ENCODE data around the gene RAN. TPM values are rescaled to one million over a fixed set of nuclear protein-coding genes. Genes with fewer than 3 reads are reported as not detected.

Gene RAN
- 897 and 1,159 TPM in 2 replicates for total RNA-seq (2014; rRNA removed; shearing (Covaris generic); ENCODE audit: low replicate concordance)

GRCh38 chr12:130871286-130872178, at the start of gene RAN:
Gene RAN, plus strand, starts transcription at chr12:130872066. Its CDS starts 528 bp downstream, at chr12:130872594.
- peaks cover 35% of the 10 kb centered on the region for H3K4me1 ChIP-seq (ENCODE audit: low read length)
- H3K36me3 ChIP-seq (ENCODE audit: insufficient read depth, low read length) = peaks cover 41% of the 10 kb centered on the region
- peaks cover 15% of the 10 kb centered on the region for H3K79me2 ChIP-seq (ENCODE audit: low read length)
- H3K27me3 ChIP-seq (ENCODE audit: low read length) = no peaks in the 10 kb centered on the region
- H3K9me2 ChIP-seq (replicated peaks; ENCODE audit: insufficient read depth, low read length) = no peaks in the 10 kb centered on the region
- peak within 1 kb of the TSS; percentile 93 for H3K4me3 ChIP-seq (ENCODE audit: low read length)
- peaks cover 23% of the 10 kb centered on the region for H4K20me1 ChIP-seq (ENCODE audit: insufficient read depth, low read depth, low read length)
- H3K27ac ChIP-seq (ENCODE audit: low read length) = peak within 1 kb of the TSS; percentile 87
- DNase-seq = peak; percentile 97
- H3K9ac ChIP-seq (ENCODE audit: low read length) = peak within 1 kb of the TSS; percentile 99
- 0 out of 2 replicates have a peak within 1 kb of the TSS, but pooled peaks have one; percentile 78 for H2AFZ ChIP-seq (ENCODE audit: low read length)
- H3K9me3 ChIP-seq (ENCODE audit: low read length) = no peaks in the 10 kb centered on the region
- peak within 1 kb of the TSS; percentile 93 for H3K4me2 ChIP-seq (ENCODE audit: low read depth, low read length, poor library complexity, severe bottlenecking)

- DNase-seq = no peak
Measured at GRCh38 chr12:130825771-130826150, 46.1 kb upstream of the RAN start.

DNA sequence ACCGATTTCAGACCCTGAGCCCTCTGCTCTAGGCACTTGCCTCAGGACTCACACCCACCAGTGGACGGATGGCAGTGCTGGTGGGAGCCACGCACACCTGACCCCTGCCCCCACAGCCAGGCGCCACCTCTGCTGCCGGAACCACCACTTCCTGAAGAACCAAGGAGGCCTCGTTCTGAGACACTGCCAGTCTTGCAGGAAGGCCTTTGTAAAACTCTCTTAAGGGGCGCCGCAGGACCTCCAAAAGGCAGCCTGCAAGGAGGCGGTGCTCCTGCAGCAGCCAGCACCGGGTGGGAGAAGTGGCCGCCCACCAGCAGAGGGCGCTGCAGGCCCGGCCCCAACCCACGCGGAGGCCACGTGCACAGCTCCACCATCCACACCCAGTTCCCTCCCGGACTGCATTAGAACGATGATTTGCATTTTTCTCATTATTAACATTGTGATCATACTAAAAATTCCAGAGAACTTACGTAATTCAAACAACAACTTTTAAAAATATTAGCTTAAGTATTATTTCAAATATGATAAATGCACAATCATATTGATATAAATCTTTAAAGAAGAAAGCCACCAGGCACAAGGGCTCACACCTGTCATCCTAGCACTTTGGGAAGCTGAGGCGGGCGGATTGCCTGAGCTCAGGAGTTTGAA, 45.6 kb upstream of the RAN start:
- Histone ChIP-seq H3K9me2 (replicated peaks; ENCODE audit: insufficient read depth, low read length) (no peaks in the 10 kb centered on the region), H3K27me3 (ENCODE audit: low read length) (no peaks in the 10 kb centered on the region), H3K4me3 (ENCODE audit: low read length) (no peak overlapping the region), H3K36me3 (ENCODE audit: insufficient read depth, low read length) (peaks cover 6% of the 10 kb centered on the region; the same call in 1 of the 2 replicates), H4K20me1 (ENCODE audit: insufficient read depth, low read depth, low read length) (no peaks in the 10 kb centered on the region), H3K4me1 (ENCODE audit: low read length) (peaks cover 10% of the 10 kb centered on the region), H3K9ac (ENCODE audit: low read length) (no peak overlapping the region), H3K9me3 (ENCODE audit: low read length) (no peaks in the 10 kb centered on the region), H3K4me2 (ENCODE audit: low read depth, low read length, poor library complexity, severe bottlenecking) (no peak overlapping the region), H2AFZ (ENCODE audit: low read length) (no peak overlapping the region), H3K27ac (ENCODE audit: low read length) (no peak overlapping the region), H3K79me2 (ENCODE audit: low read length) (peaks cover 52% of the 10 kb centered on the region)
- DNase-seq = peak; percentile 79

More at GRCh38 chr12:130825771-130826150, 46.1 kb upstream of the RAN start:
- Histone ChIP-seq H3K4me1 (ENCODE audit: low read length) (peaks cover 6% of the 10 kb centered on the region), H4K20me1 (ENCODE audit: insufficient read depth, low read depth, low read length) (no peaks in the 10 kb centered on the region), H3K9me2 (replicated peaks; ENCODE audit: insufficient read depth, low read length) (no peaks in the 10 kb centered on the region), H3K36me3 (ENCODE audit: insufficient read depth, low read length) (peaks cover 6% of the 10 kb centered on the region; the same call in 1 of the 2 replicates), H3K4me3 (ENCODE audit: low read length) (no peak overlapping the region), H2AFZ (ENCODE audit: low read length) (no peak overlapping the region), H3K9ac (ENCODE audit: low read length) (no peak overlapping the region), H3K27ac (ENCODE audit: low read length) (no peak overlapping the region), H3K27me3 (ENCODE audit: low read length) (no peaks in the 10 kb centered on the region), H3K9me3 (ENCODE audit: low read length) (no peaks in the 10 kb centered on the region), H3K79me2 (ENCODE audit: low read length) (peaks cover 46% of the 10 kb centered on the region), H3K4me2 (ENCODE audit: low read depth, low read length, poor library complexity, severe bottlenecking) (no peak overlapping the region)

- Histone ChIP-seq H3K79me2 (ENCODE audit: low read length) (peaks cover 62% of the 10 kb centered on the region), H3K4me2 (ENCODE audit: low read depth, low read length, poor library complexity, severe bottlenecking) (no peak overlapping the region), H2AFZ (ENCODE audit: low read length) (no peak overlapping the region)
Measured at GRCh38 chr12:130827432-130827831, 44.4 kb upstream of the RAN start.

DNA sequence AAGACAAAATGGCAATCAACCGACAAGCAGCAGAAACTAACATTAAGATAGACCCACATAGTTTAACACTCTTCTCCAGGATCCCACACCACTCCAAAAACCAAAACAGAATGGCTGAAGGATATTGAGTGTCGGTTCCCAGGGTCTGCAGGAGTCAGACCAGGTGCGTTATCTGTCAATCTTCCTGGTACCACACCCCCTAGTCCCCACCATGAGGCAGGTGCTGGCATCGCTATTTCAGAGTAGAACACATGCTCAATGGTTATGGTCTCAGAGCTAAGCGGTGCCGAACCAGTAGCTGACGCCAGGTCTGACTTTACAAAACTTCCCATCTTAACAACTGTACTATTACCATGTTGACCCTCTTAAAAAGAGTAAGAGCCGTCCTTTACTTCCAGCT, 43.0 kb upstream of the RAN start:
- Histone ChIP-seq H3K36me3 (ENCODE audit: insufficient read depth, low read length) (no peaks in the 10 kb centered on the region), H3K27me3 (ENCODE audit: low read length) (no peaks in the 10 kb centered on the region), H3K27ac (ENCODE audit: low read length) (no peak overlapping the region), H3K79me2 (ENCODE audit: low read length) (peaks cover 76% of the 10 kb centered on the region), H3K4me2 (ENCODE audit: low read depth, low read length, poor library complexity, severe bottlenecking) (no peak overlapping the region), H2AFZ (ENCODE audit: low read length) (no peak overlapping the region), H4K20me1 (ENCODE audit: insufficient read depth, low read depth, low read length) (no peaks in the 10 kb centered on the region), H3K4me3 (ENCODE audit: low read length) (no peak overlapping the region), H3K4me1 (ENCODE audit: low read length) (peaks cover 14% of the 10 kb centered on the region), H3K9ac (ENCODE audit: low read length) (no peak overlapping the region), H3K9me2 (replicated peaks; ENCODE audit: insufficient read depth, low read length) (no peaks in the 10 kb centered on the region), H3K9me3 (ENCODE audit: low read length) (no peaks in the 10 kb centered on the region)
- DNase-seq = no peak

More at GRCh38 chr12:130827432-130827831, 44.4 kb upstream of the RAN start:
- Histone ChIP-seq H4K20me1 (ENCODE audit: insufficient read depth, low read depth, low read length) (no peaks in the 10 kb centered on the region), H3K9me3 (ENCODE audit: low read length) (no peaks in the 10 kb centered on the region), H3K27me3 (ENCODE audit: low read length) (no peaks in the 10 kb centered on the region), H3K4me1 (ENCODE audit: low read length) (peaks cover 14% of the 10 kb centered on the region), H3K36me3 (ENCODE audit: insufficient read depth, low read length) (peaks cover 6% of the 10 kb centered on the region; the same call in 1 of the 2 replicates), H3K9me2 (replicated peaks; ENCODE audit: insufficient read depth, low read length) (no peaks in the 10 kb centered on the region), H3K4me3 (ENCODE audit: low read length) (no peak overlapping the region), H3K27ac (ENCODE audit: low read length) (no peak overlapping the region), H3K9ac (ENCODE audit: low read length) (no peak overlapping the region)
- DNase-seq = no peak

- no peak overlapping the region for H3K27ac ChIP-seq (ENCODE audit: low read length)
- H3K36me3 ChIP-seq (ENCODE audit: insufficient read depth, low read length) = no peaks in the 10 kb centered on the region
- H3K9ac ChIP-seq (ENCODE audit: low read length) = no peak overlapping the region
- H3K4me3 ChIP-seq (ENCODE audit: low read length) = no peak overlapping the region
- no peaks in the 10 kb centered on the region for H3K27me3 ChIP-seq (ENCODE audit: low read length)
- no peaks in the 10 kb centered on the region for H3K9me3 ChIP-seq (ENCODE audit: low read length)
- peaks cover 81% of the 10 kb centered on the region for H3K79me2 ChIP-seq (ENCODE audit: low read length)
- no peak overlapping the region for H3K4me2 ChIP-seq (ENCODE audit: low read depth, low read length, poor library complexity, severe bottlenecking)
- H2AFZ ChIP-seq (ENCODE audit: low read length) = no peak overlapping the region
- H4K20me1 ChIP-seq (ENCODE audit: insufficient read depth, low read depth, low read length) = no peaks in the 10 kb centered on the region
- H3K4me1 ChIP-seq (ENCODE audit: low read length) = peaks cover 14% of the 10 kb centered on the region
- no peak for DNase-seq
- no peaks in the 10 kb centered on the region for H3K9me2 ChIP-seq (replicated peaks; ENCODE audit: insufficient read depth, low read length)
Measured at GRCh38 chr12:130829391-130830245, 42.2 kb upstream of the RAN start.

DNA sequence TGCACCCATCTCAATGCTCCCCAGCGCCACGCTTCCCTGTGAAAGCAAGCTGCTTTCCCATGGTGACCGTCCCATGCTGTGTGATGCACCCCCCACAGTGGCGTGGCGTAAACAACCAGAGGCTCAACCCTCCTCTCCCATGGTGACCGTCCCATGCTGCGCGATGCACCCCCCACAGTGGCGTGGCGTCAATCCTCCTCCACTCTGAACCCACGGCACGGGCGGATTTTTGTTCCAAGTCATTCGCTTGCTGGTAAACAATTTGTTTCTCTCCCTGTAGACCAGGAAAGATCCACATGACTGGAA, 41.7 kb upstream of the RAN start:
- Histone ChIP-seq H2AFZ (ENCODE audit: low read length) (no peak overlapping the region), H3K36me3 (ENCODE audit: insufficient read depth, low read length) (no peaks in the 10 kb centered on the region), H3K9me3 (ENCODE audit: low read length) (no peaks in the 10 kb centered on the region), H3K27me3 (ENCODE audit: low read length) (no peaks in the 10 kb centered on the region), H3K4me2 (ENCODE audit: low read depth, low read length, poor library complexity, severe bottlenecking) (no peak overlapping the region), H3K9ac (ENCODE audit: low read length) (no peak overlapping the region), H3K9me2 (replicated peaks; ENCODE audit: insufficient read depth, low read length) (no peaks in the 10 kb centered on the region), H3K4me3 (ENCODE audit: low read length) (no peak overlapping the region), H3K4me1 (ENCODE audit: low read length) (peaks cover 14% of the 10 kb centered on the region), H4K20me1 (ENCODE audit: insufficient read depth, low read depth, low read length) (no peaks in the 10 kb centered on the region), H3K79me2 (ENCODE audit: low read length) (peaks cover 85% of the 10 kb centered on the region), H3K27ac (ENCODE audit: low read length) (no peak overlapping the region)
- no peak for DNase-seq
